ENCODE data around the gene ANXA3.

ANXA3 gene

DNA sequence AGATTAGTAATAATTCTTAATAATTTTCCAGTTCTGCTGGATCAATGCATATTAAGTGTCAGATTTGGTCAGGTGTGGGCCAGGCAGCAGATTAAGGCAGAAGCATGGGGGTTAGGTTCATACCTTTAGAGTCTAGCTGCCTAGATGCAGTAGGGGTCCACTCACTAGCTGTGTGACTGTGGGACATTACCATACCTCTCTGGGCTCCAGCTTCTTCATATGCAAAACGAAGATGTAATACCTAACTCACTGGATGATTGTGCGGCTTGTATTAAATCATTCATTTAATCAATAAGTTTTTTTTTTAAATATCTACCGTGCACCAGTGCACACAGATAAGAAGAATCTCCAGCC lies 1.4 kb downstream of the ANXA3 start:
- peaks cover 13% of the 10 kb centered on the region for H3K4me1 Mint-ChIP-seq (ENCODE audit: low read depth)
- no peaks in the 10 kb centered on the region for H3K36me3 Mint-ChIP-seq (ENCODE audit: low read depth)
- intact Hi-C loops (cut with micrococcal nuclease): no loop called here
- H3K4me3 Mint-ChIP-seq: no peak overlapping the region
- peaks cover 20% of the 10 kb centered on the region for H3K27me3 Mint-ChIP-seq
- H3K27ac Mint-ChIP-seq: no peak overlapping the region
- no peaks in the 10 kb centered on the region for H3K9me3 Mint-ChIP-seq

GRCh38 chr4:78553529-78554060 lies 2.0 kb downstream of the ANXA3 start:
- Mint-ChIP-seq H3K36me3 (ENCODE audit: low read depth) (no peaks in the 10 kb centered on the region), H3K9me3 (no peaks in the 10 kb centered on the region), H3K27ac (no peak overlapping the region), H3K4me3 (no peak overlapping the region), H3K27me3 (peaks cover 20% of the 10 kb centered on the region), H3K4me1 (ENCODE audit: low read depth) (peaks cover 13% of the 10 kb centered on the region)
- intact Hi-C loops (cut with micrococcal nuclease): no loop called here

GRCh38 chr4:78556665-78557064 lies 5.1 kb downstream of the ANXA3 start:
- no peaks in the 10 kb centered on the region for H3K36me3 Mint-ChIP-seq (ENCODE audit: low read depth)
- no peak overlapping the region for H3K4me3 Mint-ChIP-seq
- H3K27me3 Mint-ChIP-seq: no peaks in the 10 kb centered on the region
- H3K9me3 Mint-ChIP-seq: no peaks in the 10 kb centered on the region
- peaks cover 4% of the 10 kb centered on the region for H3K4me1 Mint-ChIP-seq (ENCODE audit: low read depth)
- H3K27ac Mint-ChIP-seq: no peak overlapping the region
- intact Hi-C loops (cut with micrococcal nuclease): no loop called here

DNA sequence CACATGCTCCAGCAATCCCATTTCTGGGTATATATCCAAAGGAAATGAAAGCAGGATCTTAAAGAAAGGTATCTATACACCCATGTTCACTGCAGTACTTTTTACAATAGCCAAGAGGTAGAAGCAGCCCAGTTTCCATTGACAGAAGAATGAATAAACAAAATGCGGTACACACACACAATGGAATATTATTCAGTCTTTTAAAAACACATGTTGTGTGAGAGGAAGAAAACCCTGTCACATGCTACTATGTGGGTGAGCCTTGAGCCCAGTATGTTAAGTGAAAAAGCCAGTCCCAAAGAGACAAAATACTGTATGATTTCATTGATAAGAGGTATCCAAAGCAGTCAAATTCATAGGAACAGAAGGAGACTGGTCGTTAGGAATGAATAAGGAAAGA lies 6.3 kb downstream of the ANXA3 start:
- Mint-ChIP-seq H3K4me3 (no peak overlapping the region), H3K9me3 (no peaks in the 10 kb centered on the region), H3K27me3 (no peaks in the 10 kb centered on the region), H3K4me1 (ENCODE audit: low read depth) (no peaks in the 10 kb centered on the region), H3K36me3 (ENCODE audit: low read depth) (no peaks in the 10 kb centered on the region), H3K27ac (no peak overlapping the region)
- intact Hi-C loops (cut with micrococcal nuclease): no loop called here

DNA sequence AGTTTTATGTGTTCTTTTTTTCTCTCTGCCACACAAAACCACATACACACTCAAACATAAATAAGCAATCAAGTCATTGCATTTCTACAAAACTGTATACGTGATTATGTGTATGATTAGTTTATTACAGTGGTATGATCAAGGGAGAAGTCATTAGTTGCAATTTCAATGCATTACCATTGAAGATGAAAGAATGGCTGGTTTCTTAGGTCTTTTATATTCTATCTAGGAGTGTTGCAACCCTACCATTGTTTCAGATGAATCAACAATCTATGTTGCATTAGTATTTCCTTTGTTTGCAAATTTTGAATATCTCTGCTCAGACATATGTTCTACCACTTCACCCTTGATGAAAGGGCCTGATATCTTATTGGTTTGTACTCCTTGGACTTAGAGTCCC lies 6.8 kb downstream of the ANXA3 start:
- H3K9me3 Mint-ChIP-seq: no peaks in the 10 kb centered on the region
- no peak overlapping the region for H3K27ac Mint-ChIP-seq

GRCh38 chr4:78560296-78560963 lies 8.9 kb downstream of the ANXA3 start:
- no peaks in the 10 kb centered on the region for H3K27me3 Mint-ChIP-seq

More for the DNA sequence above, 6.8 kb downstream of the ANXA3 start:
- Mint-ChIP-seq H3K4me1 (ENCODE audit: low read depth) (no peaks in the 10 kb centered on the region), H3K36me3 (ENCODE audit: low read depth) (no peaks in the 10 kb centered on the region), H3K27me3 (no peaks in the 10 kb centered on the region), H3K4me3 (no peak overlapping the region)
- intact Hi-C loops (cut with micrococcal nuclease): no loop called here

DNA sequence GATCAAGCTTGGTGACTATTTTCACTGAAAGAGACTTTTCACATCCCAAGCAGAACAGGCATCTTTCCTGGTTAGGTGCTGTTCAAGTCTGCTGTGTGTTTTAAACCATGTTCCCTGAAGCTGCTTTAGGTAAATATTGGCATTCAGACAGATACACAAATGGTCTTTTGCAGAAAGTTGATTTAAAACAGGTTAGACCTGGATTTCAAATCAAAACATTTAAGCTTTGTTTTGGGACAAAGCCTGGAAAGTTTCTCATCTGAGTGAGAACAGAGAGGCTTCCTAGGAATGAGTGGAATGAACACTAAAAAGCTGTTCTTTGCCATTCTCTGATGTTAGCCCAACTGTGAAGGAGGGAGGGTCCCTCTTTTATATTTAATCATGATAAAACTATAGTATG lies 10.1 kb downstream of the ANXA3 start:
- Mint-ChIP-seq H3K27ac (no peak overlapping the region), H3K27me3 (no peaks in the 10 kb centered on the region), H3K4me3 (no peak overlapping the region), H3K4me1 (ENCODE audit: low read depth) (no peaks in the 10 kb centered on the region), H3K9me3 (no peaks in the 10 kb centered on the region), H3K36me3 (ENCODE audit: low read depth) (no peaks in the 10 kb centered on the region)
- intact Hi-C loops (cut with micrococcal nuclease): no loop called here

More at GRCh38 chr4:78560296-78560963, 8.9 kb downstream of the ANXA3 start:
- Mint-ChIP-seq H3K9me3 (no peaks in the 10 kb centered on the region), H3K27ac (no peak overlapping the region), H3K36me3 (ENCODE audit: low read depth) (no peaks in the 10 kb centered on the region), H3K4me1 (ENCODE audit: low read depth) (no peaks in the 10 kb centered on the region), H3K4me3 (no peak overlapping the region)
- intact Hi-C loops (cut with micrococcal nuclease): no loop called here

GRCh38 chr4:78562687-78563086 lies 11.1 kb downstream of the ANXA3 start:
- Mint-ChIP-seq H3K4me1 (ENCODE audit: low read depth) (no peaks in the 10 kb centered on the region), H3K9me3 (no peaks in the 10 kb centered on the region), H3K27me3 (no peaks in the 10 kb centered on the region), H3K36me3 (ENCODE audit: low read depth) (no peaks in the 10 kb centered on the region), H3K4me3 (no peak overlapping the region), H3K27ac (no peak overlapping the region)
- intact Hi-C loops (cut with micrococcal nuclease): no loop called here

- no peaks in the 10 kb centered on the region for H3K9me3 Mint-ChIP-seq
- intact Hi-C loops (cut with micrococcal nuclease): no loop called here
- H3K27me3 Mint-ChIP-seq: no peaks in the 10 kb centered on the region
- H3K4me1 Mint-ChIP-seq (ENCODE audit: low read depth): no peaks in the 10 kb centered on the region
- no peaks in the 10 kb centered on the region for H3K36me3 Mint-ChIP-seq (ENCODE audit: low read depth)
- no peak overlapping the region for H3K4me3 Mint-ChIP-seq
- H3K27ac Mint-ChIP-seq: no peak overlapping the region
Measured at GRCh38 chr4:78565971-78566372, 14.4 kb downstream of the ANXA3 start.

GRCh38 chr4:78566834-78567499 lies 15.4 kb downstream of the ANXA3 start:
- Mint-ChIP-seq H3K9me3 (no peaks in the 10 kb centered on the region), H3K4me1 (ENCODE audit: low read depth) (no peaks in the 10 kb centered on the region), H3K36me3 (ENCODE audit: low read depth) (no peaks in the 10 kb centered on the region), H3K4me3 (no peak overlapping the region), H3K27ac (no peak overlapping the region), H3K27me3 (no peaks in the 10 kb centered on the region)
- intact Hi-C loops (cut with micrococcal nuclease): no loop called here

DNA sequence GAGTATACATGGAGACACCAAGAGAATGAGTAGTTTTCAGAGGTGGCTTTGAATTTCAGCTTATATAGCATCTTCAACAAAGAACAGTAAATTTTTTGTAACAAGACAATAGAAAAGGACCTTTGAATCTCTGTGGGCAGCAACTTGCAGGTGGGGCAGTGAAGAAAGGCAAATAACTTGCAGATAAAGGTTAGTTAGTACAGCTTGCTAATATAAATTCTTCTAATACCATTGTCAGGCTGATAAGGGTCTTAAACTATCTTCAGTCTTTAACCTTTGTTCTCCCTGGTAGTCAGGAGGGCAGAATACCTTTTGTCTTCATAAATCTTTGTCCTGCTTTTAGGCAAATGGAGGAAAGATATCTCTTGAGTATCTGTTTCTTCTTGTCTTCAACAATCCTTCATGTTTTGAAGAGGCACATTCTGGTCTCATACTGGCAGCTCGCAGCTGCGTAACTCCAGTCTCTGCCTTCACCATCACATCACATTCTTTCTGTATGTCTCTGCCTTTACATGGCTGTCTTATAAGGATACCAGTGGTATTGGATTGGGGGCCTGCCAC lies 16.0 kb downstream of the ANXA3 start:
- Mint-ChIP-seq H3K27ac (no peak overlapping the region), H3K27me3 (no peaks in the 10 kb centered on the region), H3K4me1 (ENCODE audit: low read depth) (no peaks in the 10 kb centered on the region), H3K36me3 (ENCODE audit: low read depth) (no peaks in the 10 kb centered on the region), H3K4me3 (no peak overlapping the region), H3K9me3 (no peaks in the 10 kb centered on the region)
- intact Hi-C loops (cut with micrococcal nuclease): no loop called here

- no peaks in the 10 kb centered on the region for H3K9me3 Mint-ChIP-seq
- no peaks in the 10 kb centered on the region for H3K27me3 Mint-ChIP-seq
- no peak overlapping the region for H3K27ac Mint-ChIP-seq
- no peak overlapping the region for H3K4me3 Mint-ChIP-seq
- intact Hi-C loops (cut with micrococcal nuclease): no loop called here
- no peaks in the 10 kb centered on the region for H3K36me3 Mint-ChIP-seq (ENCODE audit: low read depth)
- no peaks in the 10 kb centered on the region for H3K4me1 Mint-ChIP-seq (ENCODE audit: low read depth)
Measured at GRCh38 chr4:78568640-78569305, 17.2 kb downstream of the ANXA3 start.

- intact Hi-C loops (cut with micrococcal nuclease): no loop called here
- Mint-ChIP-seq H3K36me3 (ENCODE audit: low read depth) (no peaks in the 10 kb centered on the region), H3K4me3 (no peak overlapping the region), H3K4me1 (ENCODE audit: low read depth) (no peaks in the 10 kb centered on the region), H3K27me3 (no peaks in the 10 kb centered on the region), H3K9me3 (no peaks in the 10 kb centered on the region), H3K27ac (no peak overlapping the region)
Measured at GRCh38 chr4:78569306-78569821, 17.8 kb downstream of the ANXA3 start.

DNA sequence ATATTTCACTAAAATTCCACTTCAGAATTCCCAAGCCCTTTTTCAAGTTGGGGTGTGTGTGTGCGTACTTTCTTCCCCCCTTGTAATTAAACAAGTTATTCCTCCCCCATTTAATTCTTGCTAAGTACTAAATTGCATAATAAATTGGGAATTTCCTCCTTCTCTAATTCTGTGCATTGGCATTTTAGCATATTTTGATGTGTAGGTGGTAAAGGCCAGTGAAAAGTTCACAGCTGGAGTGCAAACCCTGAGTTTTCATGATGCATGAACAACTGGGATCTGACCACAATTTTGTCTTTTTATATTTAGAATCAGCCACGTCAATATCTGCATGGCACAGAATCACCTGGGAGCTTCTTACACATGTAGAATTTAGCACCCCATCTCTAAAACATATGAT lies 18.5 kb downstream of the ANXA3 start:
- intact Hi-C loops (cut with micrococcal nuclease): no loop called here
- Mint-ChIP-seq H3K4me1 (ENCODE audit: low read depth) (no peaks in the 10 kb centered on the region), H3K4me3 (no peak overlapping the region), H3K9me3 (peaks cover 2% of the 10 kb centered on the region), H3K36me3 (ENCODE audit: low read depth) (no peaks in the 10 kb centered on the region), H3K27ac (no peak overlapping the region), H3K27me3 (no peaks in the 10 kb centered on the region)

Measured in dendritic cell treated with granulocyte-macrophage colony-stimulating factor and Interleukin-4, amounts not matched to agents 40 ng/mL and 50 ng/mL, for 4 days (primary cell).